IMR-90 (cell line): ENCODE data around the gene DAB2. TPM values are rescaled to one million over a fixed set of nuclear protein-coding genes. Genes with fewer than 3 reads are reported as not detected.

Source experiments
- ATAC-seq: fragments of 200-7000 bp; cut with Tn5 transposase; 2 replicates; pipeline ENCODE4 v1.9.1; 2020; ENCODE audit warnings: low read depth, mild to moderate bottlenecking, moderate library complexity
- BruUV-seq: library from RNA; stranded (reverse); fragments of 400-500 nt; replicated peaks from 2 replicates; lab custom pipeline; 2021; lab: Mats Ljungman, UMichigan
- CTCF ChIA-PET: fragments of 300-600 bp; formaldehyde crosslinking; extraction: SDS; loops from one replicate; lab custom pipeline; 2021; ENCODE audit warnings: antibody characterized with exemption; lab: Yijun Ruan, JAX
- POLR2A ChIA-PET: fragments of 300-600 bp; sonication (Branson Sonifier 250); formaldehyde crosslinking; loops from one replicate; lab custom pipeline; 2022; ENCODE audit warnings: antibody characterized with exemption; ENCODE audit not compliant: unreplicated experiment; lab: Charles Lee
- DNase-seq: peaks from one replicate; pipeline ENCODE4 v3.0.0; 2013
- H2AFZ ChIP-seq: replicated peaks from 2 replicates; pipeline ENCODE3; 2013; ENCODE audit warnings: low read length, mild to moderate bottlenecking; ENCODE audit not compliant: poor library complexity
- H2AK5ac ChIP-seq: 2 replicates; pipeline ENCODE4 v1.6.1; 2013; ENCODE audit warnings: low read depth, low read length, inconsistent platforms
- H2AK9ac ChIP-seq: replicated peaks from 2 replicates; pipeline ENCODE3; 2013; ENCODE audit warnings: mild to moderate bottlenecking, low read depth, low read length, moderate library complexity; ENCODE audit not compliant: poor library complexity
- H2BK120ac ChIP-seq: 2 replicates; pipeline ENCODE4 v1.6.1; 2013; ENCODE audit warnings: low read depth, low read length, inconsistent platforms
- H2BK15ac ChIP-seq: 3 replicates; pipeline ENCODE4 v1.6.1; 2013; ENCODE audit warnings: low read depth, low read length, inconsistent platforms
- H2BK20ac ChIP-seq: 2 replicates; pipeline ENCODE4 v1.6.1; 2013; ENCODE audit warnings: low read depth, mild to moderate bottlenecking, inconsistent platforms, low read length, moderate library complexity
- H2BK5ac ChIP-seq: 2 replicates; pipeline ENCODE4 v1.6.1; 2013; ENCODE audit warnings: mild to moderate bottlenecking, low read depth, low read length, inconsistent platforms; ENCODE audit not compliant: poor library complexity, severe bottlenecking
- H3K14ac ChIP-seq: replicated peaks from 2 replicates; pipeline ENCODE4 v1.6.1; 2013; ENCODE audit warnings: low read depth, low read length, inconsistent platforms
- H3K18ac ChIP-seq: 2 replicates; pipeline ENCODE4 v1.6.1; 2013; ENCODE audit warnings: low read depth, low read length, control low read depth
- H3K23ac ChIP-seq: 2 replicates; pipeline ENCODE4 v1.6.1; 2013; ENCODE audit warnings: low read depth, low read length, inconsistent platforms
- H3K27ac ChIP-seq: 2 replicates; pipeline ENCODE4 v1.5.1; 2013; ENCODE audit warnings: mild to moderate bottlenecking, control low read depth, low read length; ENCODE audit not compliant: insufficient read depth
- H3K27me3 ChIP-seq: 2 replicates; pipeline ENCODE4 v1.6.1; 2013; ENCODE audit warnings: low read length; ENCODE audit not compliant: control insufficient read depth, insufficient read depth
- H3K36me3 ChIP-seq: 2 replicates; pipeline ENCODE4 v1.6.1; 2013; ENCODE audit warnings: low read length, mixed read lengths; ENCODE audit not compliant: control insufficient read depth, insufficient read depth
- H3K4ac ChIP-seq: 2 replicates; pipeline ENCODE4 v1.6.1; 2013; ENCODE audit warnings: low read depth, low read length, inconsistent platforms
- H3K4me1 ChIP-seq: 2 replicates; pipeline ENCODE4 v1.6.1; 2013; ENCODE audit warnings: low read length, mixed read lengths; ENCODE audit not compliant: control insufficient read depth, insufficient read depth
- H3K4me2 ChIP-seq: 2 replicates; pipeline ENCODE4 v1.6.1; 2013; ENCODE audit warnings: low read depth, mild to moderate bottlenecking, control low read depth, low read length, moderate library complexity
- H3K4me3 ChIP-seq: 2 replicates; pipeline ENCODE4 v1.5.1; 2013; ENCODE audit warnings: low read depth, mild to moderate bottlenecking, control low read depth, low read length, moderate library complexity; ENCODE audit not compliant: insufficient read depth
- H3K56ac ChIP-seq: 2 replicates; pipeline ENCODE4 v1.6.1; 2013; ENCODE audit warnings: low read length, inconsistent platforms; ENCODE audit not compliant: insufficient read depth; ENCODE audit errors: extremely low read depth
- H3K79me1 ChIP-seq, 2 experiments: 2 replicates each; pipeline ENCODE4 v1.6.1; 2013; ENCODE audit warnings: low read length in 2 of 2, inconsistent platforms in 1 of 2, low read depth in 1 of 2
- H3K9ac ChIP-seq: 2 replicates; pipeline ENCODE4 v1.6.1; 2013; ENCODE audit warnings: low read depth, low read length, control low read depth
- H3K9me1 ChIP-seq: 2 replicates; pipeline ENCODE4 v1.6.1; 2013; ENCODE audit warnings: low read length, inconsistent platforms; ENCODE audit not compliant: insufficient read depth
- H3K9me3 ChIP-seq: 2 replicates; pipeline ENCODE4 v1.6.1; 2013; ENCODE audit warnings: low read length; ENCODE audit not compliant: control insufficient read depth, insufficient read depth
- H4K20me1 ChIP-seq: 2 replicates; pipeline ENCODE4 v1.6.1; 2013; ENCODE audit warnings: low read length, inconsistent platforms; ENCODE audit not compliant: insufficient read depth
- H4K5ac ChIP-seq: 2 replicates; pipeline ENCODE4 v1.6.1; 2013; ENCODE audit warnings: mild to moderate bottlenecking, low read depth, low read length, control low read depth
- H4K8ac ChIP-seq, 2 experiments: 2 replicates each; pipeline ENCODE4 v1.6.1; 2013; ENCODE audit warnings: low read depth in 2 of 2, low read length in 2 of 2, control low read depth in 1 of 2, inconsistent platforms in 1 of 2
- H4K91ac ChIP-seq: 2 replicates; pipeline ENCODE4 v1.6.1; 2013; ENCODE audit warnings: low read depth, low read length, inconsistent platforms; ENCODE audit not compliant: insufficient read depth
- BHLHE40 ChIP-seq: fragments of 150-350 bp; IDR thresholded peaks from 2 replicates; pipeline ENCODE4 v1.6.1; 2016; ENCODE audit warnings: mild to moderate bottlenecking, low read depth, low read length
- CEBPB ChIP-seq: IDR thresholded peaks from 2 replicates; pipeline ENCODE4 v1.6.1; 2012; ENCODE audit warnings: low read depth, low read length, improper control_type of control experiment
- CHD1 ChIP-seq: IDR thresholded peaks from 2 replicates; pipeline ENCODE4 v1.6.1; 2012; ENCODE audit warnings: low read depth, low read length, improper control_type of control experiment
- FOS ChIP-seq: fragments of 150-350 bp; IDR thresholded peaks from 2 replicates; pipeline ENCODE4 v1.6.1; 2016; ENCODE audit warnings: low read depth, low read length
- MAFK ChIP-seq: IDR thresholded peaks from 2 replicates; pipeline ENCODE4 v1.6.1; 2012; ENCODE audit warnings: low read depth, low read length, improper control_type of control experiment
- MAZ ChIP-seq: IDR thresholded peaks from 2 replicates; pipeline ENCODE4 v1.6.1; 2012; ENCODE audit warnings: low read depth, mild to moderate bottlenecking, low read length, improper control_type of control experiment, moderate library complexity, borderline replicate concordance
- MXI1 ChIP-seq: IDR thresholded peaks from 2 replicates; pipeline ENCODE4 v1.6.1; 2012; ENCODE audit warnings: low read depth, mild to moderate bottlenecking, low read length, moderate library complexity, borderline replicate concordance
- NFE2L2 ChIP-seq: fragments of 150-350 bp; IDR thresholded peaks from 2 replicates; pipeline ENCODE4 v1.6.1; 2016; ENCODE audit warnings: low read depth, mild to moderate bottlenecking, low read length
- POLR2A ChIP-seq: IDR thresholded peaks from 2 replicates; pipeline ENCODE4 v1.6.1; 2012; ENCODE audit warnings: mild to moderate bottlenecking, low read depth, low read length
- RAD21 ChIP-seq: IDR thresholded peaks from 2 replicates; pipeline ENCODE4 v1.6.1; 2012; ENCODE audit warnings: low read length, improper control_type of control experiment
- RCOR1 ChIP-seq: IDR thresholded peaks from 2 replicates; pipeline ENCODE4 v1.6.1; 2012; ENCODE audit warnings: mild to moderate bottlenecking, low read length, improper control_type of control experiment; ENCODE audit not compliant: insufficient replicate concordance
- RFX5 ChIP-seq: IDR thresholded peaks from 2 replicates; pipeline ENCODE4 v1.8.0; 2012; ENCODE audit warnings: low read depth, mild to moderate bottlenecking, low read length, moderate library complexity
- SMC3 ChIP-seq: fragments of 150-350 bp; IDR thresholded peaks from 2 replicates; pipeline ENCODE4 v1.6.1; 2016; ENCODE audit warnings: low read depth, mild to moderate bottlenecking, antibody characterized with exemption, low read length, moderate library complexity
- WGBS, 2 experiments: methylation state at CpG; one replicate each; pipeline versions ENCODE4 v1.1.5 to v1.1.7; 2013; ENCODE audit warnings: missing lambda C conversion rate in 2 of 2; ENCODE audit not compliant: insufficient read length in 1 of 2; ENCODE audit errors: extremely low coverage in 2 of 2; 5-methylcytosine and 5-hydroxymethylcytosine counted together
- dilution Hi-C: fragments of 300-500 bp; cut with HindIII; formaldehyde crosslinking; loops from one replicate; pipeline ENCODE4 v1.14.3; 2018; ENCODE audit warnings: low sequenced_read_pairs; ENCODE audit not compliant: unreplicated experiment
- in situ Hi-C: fragments of 300-500 bp; cut with MboI; formaldehyde crosslinking; loops from 3 replicates; pipeline ENCODE4 v1.14.3; 2019; ENCODE audit warnings: low sequenced_read_pairs, inconsistent platforms, mixed read lengths
- intact Hi-C: fragments of 100-400 bp; cut with micrococcal nuclease; formaldehyde crosslinking; loops from 2 replicates; pipeline ENCODE4 v1.10.0; 2022
- polyA plus RNA-seq, 3 experiments: library from polyadenylated mRNA; depleted of rRNA; stranded (reverse); fragments of >200 nt; gene quantifications; 2 replicates each; pipeline ENCODE4 v1.2.3, GENCODE V29; 2012; ENCODE audit warnings: low replicate concordance in 1 of 3
- total RNA-seq: library from RNA; depleted of rRNA; stranded (reverse); fragments of >200 nt; gene quantifications from 2 replicates; pipeline ENCODE4 v1.2.3, GENCODE V29; 2012
- TF ChIP-seq, protein P1 (sequence below): fragments of 150-350 bp; IDR thresholded peaks from 2 replicates; pipeline ENCODE4 v1.6.1; 2016; ENCODE audit warnings: low read depth, mild to moderate bottlenecking, low read length, moderate library complexity, borderline replicate concordance
- TF ChIP-seq, protein P2 (sequence below): conservative IDR thresholded peaks from 2 replicates; pipeline ENCODE4 v1.5.1; 2012; ENCODE audit warnings: mild to moderate bottlenecking, low read depth, low read length, improper control_type of control experiment
- TF ChIP-seq, protein P3 (sequence below): fragments of 150-350 bp; IDR thresholded peaks from 2 replicates; pipeline ENCODE4 v1.6.1; 2017; ENCODE audit warnings: mild to moderate bottlenecking, antibody characterized with exemption, low read length, low read depth

DAB2 gene
- total and polyA plus RNA-seq, 2 of the 4 experiments (the other 2 are of a cell fraction) = 50.0 to 101 TPM

DNA sequence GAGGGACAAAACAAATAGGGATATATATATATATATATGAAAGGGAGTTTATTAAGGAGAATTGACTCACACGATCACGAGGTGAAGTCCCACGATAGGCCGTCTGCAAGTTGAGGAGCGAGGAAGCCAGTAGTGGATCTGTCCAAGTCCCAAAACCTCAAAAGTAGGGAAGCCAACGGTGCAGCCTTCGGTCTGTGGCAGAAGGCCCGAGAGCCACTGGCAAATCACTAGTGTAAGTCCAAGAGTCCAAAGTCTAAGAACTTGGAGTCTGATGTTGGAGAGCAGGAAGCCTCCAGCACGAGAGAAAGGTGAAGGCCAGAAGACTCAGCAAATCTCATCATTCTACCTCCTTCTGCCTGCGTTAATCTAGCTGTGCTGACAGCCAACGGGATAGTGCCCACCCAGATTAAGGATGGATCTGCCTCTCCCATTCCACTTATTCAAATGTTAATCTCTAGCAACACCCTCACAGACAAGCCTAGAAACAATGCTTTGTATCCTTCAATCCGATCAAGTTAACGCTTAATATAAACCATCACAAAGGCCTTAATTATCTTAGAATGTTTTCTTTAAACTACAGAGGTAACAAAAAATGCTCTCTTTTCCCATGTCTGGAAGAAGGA is 23.8 kb upstream of the DAB2 start:
- no TSS peak for BruUV-seq
- no peak overlapping the region for H2BK20ac ChIP-seq
- TF ChIP-seq RAD21 = no peak
- no peak for TF ChIP-seq BHLHE40
- TF ChIP-seq POLR2A = no peak
- TF ChIP-seq, protein P1, sequence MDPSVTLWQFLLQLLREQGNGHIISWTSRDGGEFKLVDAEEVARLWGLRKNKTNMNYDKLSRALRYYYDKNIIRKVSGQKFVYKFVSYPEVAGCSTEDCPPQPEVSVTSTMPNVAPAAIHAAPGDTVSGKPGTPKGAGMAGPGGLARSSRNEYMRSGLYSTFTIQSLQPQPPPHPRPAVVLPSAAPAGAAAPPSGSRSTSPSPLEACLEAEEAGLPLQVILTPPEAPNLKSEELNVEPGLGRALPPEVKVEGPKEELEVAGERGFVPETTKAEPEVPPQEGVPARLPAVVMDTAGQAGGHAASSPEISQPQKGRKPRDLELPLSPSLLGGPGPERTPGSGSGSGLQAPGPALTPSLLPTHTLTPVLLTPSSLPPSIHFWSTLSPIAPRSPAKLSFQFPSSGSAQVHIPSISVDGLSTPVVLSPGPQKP = no peak
- no peak for TF ChIP-seq RFX5
- TF ChIP-seq, protein P2, sequence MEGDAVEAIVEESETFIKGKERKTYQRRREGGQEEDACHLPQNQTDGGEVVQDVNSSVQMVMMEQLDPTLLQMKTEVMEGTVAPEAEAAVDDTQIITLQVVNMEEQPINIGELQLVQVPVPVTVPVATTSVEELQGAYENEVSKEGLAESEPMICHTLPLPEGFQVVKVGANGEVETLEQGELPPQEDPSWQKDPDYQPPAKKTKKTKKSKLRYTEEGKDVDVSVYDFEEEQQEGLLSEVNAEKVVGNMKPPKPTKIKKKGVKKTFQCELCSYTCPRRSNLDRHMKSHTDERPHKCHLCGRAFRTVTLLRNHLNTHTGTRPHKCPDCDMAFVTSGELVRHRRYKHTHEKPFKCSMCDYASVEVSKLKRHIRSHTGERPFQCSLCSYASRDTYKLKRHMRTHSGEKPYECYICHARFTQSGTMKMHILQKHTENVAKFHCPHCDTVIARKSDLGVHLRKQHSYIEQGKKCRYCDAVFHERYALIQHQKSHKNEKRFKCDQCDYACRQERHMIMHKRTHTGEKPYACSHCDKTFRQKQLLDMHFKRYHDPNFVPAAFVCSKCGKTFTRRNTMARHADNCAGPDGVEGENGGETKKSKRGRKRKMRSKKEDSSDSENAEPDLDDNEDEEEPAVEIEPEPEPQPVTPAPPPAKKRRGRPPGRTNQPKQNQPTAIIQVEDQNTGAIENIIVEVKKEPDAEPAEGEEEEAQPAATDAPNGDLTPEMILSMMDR = no peak
- TF ChIP-seq RCOR1 = no peak
- TF ChIP-seq SMC3 = no peak
- no peak for TF ChIP-seq NFE2L2
- TF ChIP-seq FOS = no peak
- TF ChIP-seq MAFK = no peak
- TF ChIP-seq MXI1 = no peak
- TF ChIP-seq CHD1 = no peak
- TF ChIP-seq, protein P3, sequence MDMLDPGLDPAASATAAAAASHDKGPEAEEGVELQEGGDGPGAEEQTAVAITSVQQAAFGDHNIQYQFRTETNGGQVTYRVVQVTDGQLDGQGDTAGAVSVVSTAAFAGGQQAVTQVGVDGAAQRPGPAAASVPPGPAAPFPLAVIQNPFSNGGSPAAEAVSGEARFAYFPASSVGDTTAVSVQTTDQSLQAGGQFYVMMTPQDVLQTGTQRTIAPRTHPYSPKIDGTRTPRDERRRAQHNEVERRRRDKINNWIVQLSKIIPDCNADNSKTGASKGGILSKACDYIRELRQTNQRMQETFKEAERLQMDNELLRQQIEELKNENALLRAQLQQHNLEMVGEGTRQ = no peak
- TF ChIP-seq CEBPB = no peak
- no peak for TF ChIP-seq MAZ
- POLR2A ChIA-PET = no interaction called here
- peak overlapping the region; percentile 33 for H2AFZ ChIP-seq
- H3K4me2 ChIP-seq = no peak overlapping the region
- H3K23ac ChIP-seq = no peak overlapping the region
- no peak overlapping the region for H3K56ac ChIP-seq
- H2AK9ac ChIP-seq = no peak overlapping the region
- H4K8ac ChIP-seq = no peak overlapping the region
- no peaks in the 10 kb centered on the region for H4K20me1 ChIP-seq
- no peak overlapping the region for H4K5ac ChIP-seq
- H3K4me3 ChIP-seq = no peak overlapping the region
- H3K9me3 ChIP-seq = no peaks in the 10 kb centered on the region
- DNase-seq (no peak), ATAC-seq (no peak)
- H3K9me1 ChIP-seq = peaks cover 4% of the 10 kb centered on the region; the same call in 1 of the 2 replicates
- 97% methylated on average over 6 of the region's 13 CpGs; no CpG with 5 or more reads in 1 of the 2 experiments for WGBS, 2 experiments
- intact Hi-C loops (no loop called here), dilution Hi-C loops (no loop called here), in situ Hi-C loops (no loop called here)
- no peak overlapping the region for H3K9ac ChIP-seq
- peaks cover 6% of the 10 kb centered on the region for H3K4me1 ChIP-seq
- no peak overlapping the region; the same call in none of the 2 replicates for H2AK5ac ChIP-seq
- CTCF ChIA-PET = no interaction called here
- no peaks in the 10 kb centered on the region for H3K36me3 ChIP-seq
- no peak overlapping the region; the same call in 1 of the 2 replicates for H3K4ac ChIP-seq
- no peak overlapping the region for H2BK120ac ChIP-seq
- no peak overlapping the region for H3K18ac ChIP-seq
- no peak overlapping the region for H3K27ac ChIP-seq
- H2BK5ac ChIP-seq = no peak overlapping the region
- H3K79me1 ChIP-seq = no peaks in the 10 kb centered on the region
- H2BK15ac ChIP-seq = peak overlapping the region; percentile 30; the same call in 1 of the 3 replicates
- H3K27me3 ChIP-seq = no peaks in the 10 kb centered on the region
- H4K91ac ChIP-seq = no peak overlapping the region; the same call in 1 of the 2 replicates
- H3K14ac ChIP-seq = no peak overlapping the region
